NCI-H128 (cell line): ENCODE measurements around the gene ADAM10.

Experiments used
- DNase-seq: peaks from one replicate; lab custom pipeline; 2025; ENCODE audit not compliant: unreplicated experiment; lab: John Stamatoyannopoulos, UW

Gene ADAM10

GRCh38 chr15:58726867-58727266 is 22.6 kb downstream of the ADAM10 start:
- DNase-seq: no peak

- no peak for DNase-seq
Measured at GRCh38 chr15:58724466-58724865, 25.0 kb downstream of the ADAM10 start.

- no peak for DNase-seq
Measured at GRCh38 chr15:58717357-58717756, 32.1 kb downstream of the ADAM10 start.

GRCh38 chr15:58716027-58716426 is 33.5 kb downstream of the ADAM10 start:
- no peak for DNase-seq

GRCh38 chr15:58715266-58715917 is 34.1 kb downstream of the ADAM10 start:
- no peak for DNase-seq

GRCh38 chr15:58710701-58711100 is 38.8 kb downstream of the ADAM10 start:
- no peak for DNase-seq

- no peak for DNase-seq
Measured at GRCh38 chr15:58707397-58707796, 42.1 kb downstream of the ADAM10 start.

GRCh38 chr15:58705105-58705504 is 44.4 kb downstream of the ADAM10 start:
- DNase-seq: no peak

GRCh38 chr15:58704155-58704865 is 45.2 kb downstream of the ADAM10 start:
- DNase-seq: no peak

GRCh38 chr15:58703610-58704009 is 45.9 kb downstream of the ADAM10 start:
- DNase-seq: no peak

- DNase-seq: no peak
Measured at GRCh38 chr15:58702233-58702632, 47.3 kb downstream of the ADAM10 start.

GRCh38 chr15:58701376-58701775 is 48.1 kb downstream of the ADAM10 start:
- DNase-seq: no peak

- no peak for DNase-seq
Measured at GRCh38 chr15:58699769-58700168, 49.7 kb downstream of the ADAM10 start.

- no peak for DNase-seq
Measured at GRCh38 chr15:58698887-58699641, 50.4 kb downstream of the ADAM10 start.

GRCh38 chr15:58697220-58697619 is 52.3 kb downstream of the ADAM10 start:
- DNase-seq: no peak

- no peak for DNase-seq
Measured at GRCh38 chr15:58696738-58697137, 52.8 kb downstream of the ADAM10 start.

GRCh38 chr15:58694641-58695398 is 54.7 kb downstream of the ADAM10 start:
- no peak for DNase-seq

GRCh38 chr15:58690703-58691102 is 58.8 kb downstream of the ADAM10 start:
- DNase-seq: no peak

GRCh38 chr15:58689646-58690045 is 59.9 kb downstream of the ADAM10 start:
- no peak for DNase-seq

- DNase-seq: no peak
Measured at GRCh38 chr15:58686286-58686685, 63.2 kb downstream of the ADAM10 start.

- DNase-seq: no peak
Measured at GRCh38 chr15:58684751-58685150, 64.8 kb downstream of the ADAM10 start.
